Activated CD8-positive, alpha-beta memory T cell treated with anti-CD3 and anti-CD28 coated beads, Interleukin-2, amount 50 U/mL, for 24 hours (primary cell): ENCODE data around the gene CREM.

Source experiments
- DNase-seq: peaks from one replicate; pipeline ENCODE4 v3.0.0-alpha.2; 2020; ENCODE audit errors: extremely low read depth

CREM gene

DNA sequence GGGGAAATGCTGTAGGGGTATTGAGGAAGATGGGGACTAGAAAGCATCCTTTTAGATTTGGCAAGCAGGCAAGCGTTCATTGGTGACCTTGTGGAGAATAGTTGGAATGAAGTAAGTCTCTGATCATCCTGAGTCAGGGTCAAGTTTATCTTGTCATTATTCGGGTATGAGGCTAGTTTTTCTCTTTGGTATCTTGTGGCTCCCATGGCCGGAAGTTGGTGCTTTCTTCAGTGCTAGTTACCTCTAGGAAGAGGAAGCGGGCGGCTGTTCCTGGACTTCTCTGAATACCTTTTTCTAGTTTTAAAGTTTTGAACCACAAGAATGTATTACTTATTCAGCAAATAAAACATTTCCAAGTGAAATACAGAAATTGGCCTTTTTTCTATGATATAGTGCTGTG lies 9.2 kb downstream of the CREM start:
- no peak for DNase-seq

DNA sequence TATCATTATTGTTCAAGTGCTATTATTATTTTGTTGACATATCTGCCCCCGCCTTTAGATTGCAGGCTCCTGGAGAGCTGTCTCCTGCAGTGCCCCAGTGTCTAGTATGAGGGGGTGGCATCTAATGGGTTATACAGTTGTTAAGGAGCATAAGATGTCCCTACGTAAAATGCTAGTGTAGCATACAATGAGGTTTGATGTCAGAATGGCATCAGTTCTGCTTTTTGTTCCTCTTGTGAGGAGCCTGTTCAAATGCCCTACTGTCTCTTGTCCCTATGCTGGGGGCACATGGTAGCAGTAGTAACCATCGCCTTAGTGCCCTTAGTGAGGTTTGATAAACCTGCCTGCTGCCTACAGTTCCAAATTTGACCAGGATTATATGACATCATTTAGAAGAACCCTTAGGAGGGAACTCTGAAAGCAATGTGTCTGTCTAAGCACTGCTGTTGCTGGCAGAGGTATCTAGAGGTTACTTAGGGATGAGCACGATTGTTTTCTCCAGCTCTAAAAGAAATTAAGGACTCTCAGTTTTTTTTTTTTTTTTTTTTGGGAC lies 9.7 kb downstream of the CREM start:
- no peak for DNase-seq

DNA sequence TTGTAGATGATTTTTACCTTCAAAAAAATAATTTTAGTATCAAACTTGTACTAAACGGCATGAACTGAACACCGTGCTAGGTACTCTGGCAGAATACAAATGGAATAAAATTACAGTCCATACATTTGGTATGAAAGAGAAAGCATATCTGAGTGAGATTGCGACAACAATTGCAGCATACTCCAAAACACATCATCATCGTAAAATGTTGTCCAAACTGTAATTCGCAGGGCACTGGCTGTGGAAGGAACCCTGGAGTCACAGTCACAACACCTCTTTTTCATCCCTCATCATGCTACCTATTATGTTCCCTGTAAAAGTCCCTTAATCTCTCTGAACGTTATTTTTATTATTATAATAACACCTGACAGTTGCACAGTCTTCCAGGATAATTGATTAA lies 13.5 kb downstream of the CREM start:
- no peak for DNase-seq

DNA sequence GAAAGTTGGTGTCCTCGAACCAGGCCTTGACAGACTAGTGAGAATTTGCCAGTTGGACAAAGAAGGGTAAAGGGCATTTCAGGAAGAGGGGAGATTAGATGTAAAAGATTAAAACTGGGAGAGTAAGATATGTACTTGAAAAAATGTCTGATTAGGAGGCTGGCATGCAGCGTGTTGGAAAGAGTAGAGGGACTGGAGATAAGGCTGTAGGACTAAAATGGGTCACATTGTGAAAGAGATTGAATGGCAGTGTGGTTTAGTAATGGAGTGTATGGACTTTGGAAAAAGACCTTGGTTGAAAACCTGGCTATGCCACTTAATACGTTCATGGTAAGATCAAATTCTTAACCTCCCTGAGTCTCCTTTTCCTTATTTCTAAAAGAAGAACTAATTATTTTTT lies 14.1 kb downstream of the CREM start:
- DNase-seq: no peak

DNA sequence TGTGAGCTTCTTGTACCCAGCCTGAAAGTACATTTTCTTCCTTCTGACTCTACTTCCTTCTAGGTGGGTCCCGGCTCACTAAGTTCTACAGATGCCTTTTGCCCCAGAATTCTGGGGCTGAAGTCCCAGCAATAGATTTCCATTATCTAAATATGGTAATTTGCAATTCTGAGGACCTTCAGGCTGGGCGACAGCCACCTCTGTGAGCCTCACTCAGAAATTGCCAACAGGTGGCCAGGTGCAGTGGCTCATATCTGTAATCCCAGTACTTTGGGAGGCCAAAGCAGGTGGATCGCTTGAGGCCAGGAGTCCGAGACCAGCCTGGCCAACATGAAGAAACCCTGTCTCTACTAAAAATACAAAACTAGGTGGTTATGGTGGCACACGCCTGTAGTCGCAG lies 23.7 kb downstream of the CREM start:
- DNase-seq: no peak

DNA sequence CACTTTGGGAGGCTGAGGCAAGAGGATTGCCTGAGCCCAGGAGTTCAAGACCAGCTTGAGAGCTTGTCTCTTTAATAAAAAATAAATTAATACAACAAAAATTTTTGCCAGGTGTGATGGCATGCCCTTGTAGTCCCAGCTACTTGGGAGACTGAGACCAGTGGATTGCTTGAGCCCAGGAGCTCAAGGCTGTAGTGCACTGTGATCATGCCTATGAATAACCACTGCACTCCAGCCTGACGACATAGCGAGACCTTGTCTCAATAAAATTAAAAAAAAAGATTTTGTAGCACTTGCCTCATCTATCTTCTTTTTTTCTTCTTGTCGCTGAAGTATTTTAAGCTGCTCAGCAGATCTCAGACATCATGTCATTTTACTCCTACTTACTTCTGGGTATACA lies 26.3 kb downstream of the CREM start:
- DNase-seq: no peak

DNA sequence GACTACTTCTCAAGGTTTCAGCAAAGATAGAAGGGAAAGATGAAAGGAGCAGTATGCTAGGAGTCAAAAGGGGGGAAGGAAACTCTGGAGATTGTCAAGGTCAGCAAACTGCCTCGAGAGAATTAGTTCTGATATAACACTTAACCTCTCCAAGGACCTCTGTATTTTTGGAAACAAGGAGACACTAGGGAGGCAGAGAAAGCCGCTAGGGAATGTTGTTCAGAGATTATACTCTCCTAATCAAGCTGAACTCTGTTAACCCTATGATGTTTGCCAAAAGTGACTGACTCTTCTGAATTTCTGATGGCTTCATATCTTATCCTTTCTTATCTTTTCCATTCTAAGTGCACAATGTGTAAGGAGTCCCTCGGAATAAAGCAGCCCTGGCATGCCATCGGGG lies 27.1 kb downstream of the CREM start:
- DNase-seq: no peak

DNA sequence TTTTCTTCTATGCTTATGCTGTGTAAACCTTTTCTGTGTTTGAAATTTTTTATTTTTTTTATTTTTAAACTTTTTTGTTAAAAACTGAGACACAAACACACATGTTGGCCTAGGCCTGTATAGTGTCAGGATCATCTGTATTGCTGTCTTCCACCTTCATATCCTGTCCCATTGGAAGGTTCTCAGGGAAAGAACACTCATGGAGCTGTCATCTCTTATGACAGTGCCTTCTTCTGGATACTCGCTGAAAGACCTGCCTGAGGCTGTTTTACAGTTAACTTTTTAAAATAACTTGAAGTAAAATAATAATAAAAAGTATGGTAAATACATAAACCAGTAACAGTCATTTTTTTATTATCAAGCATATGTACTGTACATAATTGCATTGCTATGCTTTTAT lies 34.1 kb downstream of the CREM start:
- no peak for DNase-seq

DNA sequence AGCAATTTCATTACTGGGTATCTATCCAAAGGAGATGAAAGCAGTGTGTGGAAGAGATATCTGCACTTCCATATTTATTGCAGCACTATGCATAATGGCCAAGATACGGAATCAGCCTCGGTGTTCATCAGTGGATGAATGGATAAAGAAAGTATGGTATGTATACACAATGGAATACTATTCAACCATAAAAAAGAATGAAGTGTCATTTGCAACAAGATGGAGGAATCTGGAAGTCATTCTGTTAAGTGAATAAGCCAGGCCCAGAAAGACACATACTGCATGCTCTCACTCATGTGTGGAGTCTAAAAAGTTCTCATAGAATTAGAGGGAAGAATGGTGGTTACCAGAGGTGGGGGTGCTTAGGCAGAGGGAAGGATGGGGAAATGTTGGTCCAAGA lies 35.3 kb downstream of the CREM start:
- no peak for DNase-seq

DNA sequence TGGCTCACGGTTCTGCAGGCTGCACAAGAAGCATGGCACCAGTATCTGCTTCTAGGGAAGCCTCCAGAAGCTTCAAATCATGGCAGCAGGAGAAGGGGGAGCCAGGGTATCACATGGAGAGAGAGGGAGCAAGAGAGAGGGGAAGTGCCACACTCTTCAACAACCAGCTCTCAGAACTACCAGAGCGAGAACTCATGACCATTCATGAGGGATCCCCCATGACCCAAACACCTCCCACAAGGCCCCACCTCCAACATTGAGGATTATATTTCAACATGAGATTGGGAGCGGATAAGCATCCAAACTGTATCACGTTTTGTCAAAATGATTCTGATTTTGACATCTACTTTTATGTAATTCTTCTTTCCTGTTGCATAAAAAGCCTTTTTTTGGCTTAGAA lies 38.5 kb downstream of the CREM start:
- no peak for DNase-seq

DNA sequence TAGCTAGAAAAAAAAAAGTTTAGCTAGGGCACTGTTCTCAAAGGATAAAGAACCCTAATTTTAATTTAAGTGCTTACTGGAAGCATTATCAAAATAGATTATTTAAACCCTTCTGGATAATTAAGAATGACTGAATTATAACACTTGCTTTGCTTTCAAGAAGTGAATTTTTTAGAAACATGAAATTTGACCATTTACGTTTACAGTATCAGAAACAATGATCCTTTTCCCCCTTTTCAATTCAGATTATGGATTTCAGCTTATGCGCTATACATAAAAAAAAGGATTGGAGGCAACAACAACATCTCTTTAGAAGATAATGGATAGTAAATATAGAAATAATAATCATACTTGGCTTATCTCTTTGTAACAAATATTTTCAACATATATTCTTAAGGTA lies 39.2 kb downstream of the CREM start:
- DNase-seq: no peak

DNA sequence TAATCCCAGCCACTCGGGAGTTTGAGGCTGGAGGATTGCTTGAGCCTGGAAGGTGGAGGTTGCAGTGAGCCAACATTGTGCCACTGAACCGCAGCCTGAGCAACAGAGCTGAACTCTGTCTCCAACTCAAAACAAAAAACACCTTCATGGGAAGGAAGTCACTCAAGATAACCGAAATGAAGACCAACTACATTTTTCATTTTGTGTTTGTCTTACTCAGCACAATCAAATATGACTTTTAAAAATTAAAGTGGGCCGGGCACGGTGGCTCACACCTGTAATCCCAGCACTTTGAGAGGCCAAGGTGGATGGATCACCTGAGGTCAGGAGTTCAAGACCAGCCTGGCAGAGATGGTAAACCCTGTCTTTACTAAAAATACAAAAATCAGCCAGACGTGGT lies 40.0 kb downstream of the CREM start:
- DNase-seq: no peak

DNA sequence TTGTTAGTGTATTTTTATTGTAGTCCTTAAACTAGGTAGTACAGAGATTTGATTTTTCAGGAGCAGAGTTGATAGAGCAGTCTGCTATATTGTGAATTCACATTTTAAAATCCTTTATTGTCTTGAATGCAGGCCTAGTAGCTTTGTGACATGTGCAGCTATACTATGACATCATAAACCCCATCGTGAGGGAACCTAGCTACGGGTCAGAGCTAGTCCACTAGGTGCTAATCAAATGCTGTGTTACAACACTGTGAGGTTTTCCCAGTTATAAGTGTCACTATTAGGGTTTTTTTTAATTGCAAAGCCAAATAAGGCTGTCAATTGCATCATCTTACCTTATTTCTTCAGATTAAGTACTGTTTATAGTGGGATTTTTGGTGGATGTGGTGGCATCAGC lies 40.7 kb downstream of the CREM start:
- no peak for DNase-seq

DNA sequence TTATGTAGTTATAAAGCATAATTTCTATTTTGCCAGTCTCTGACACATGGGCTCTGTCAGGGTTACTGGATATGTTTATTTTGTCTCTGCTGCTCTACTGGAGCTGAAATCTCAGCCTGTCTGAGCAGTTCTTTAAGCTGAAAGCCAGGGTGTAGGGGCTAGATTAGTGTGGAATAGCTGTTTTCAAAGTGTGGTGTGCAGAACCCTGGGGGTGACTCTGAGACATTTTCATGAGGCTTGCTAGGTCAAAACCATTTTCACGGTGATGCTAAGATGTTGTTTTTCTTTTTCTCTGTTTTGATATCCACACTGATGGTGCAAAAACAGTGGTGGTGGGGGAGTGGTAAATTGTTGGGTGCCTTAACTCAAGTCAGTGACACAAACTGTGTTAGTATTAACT lies 45.5 kb downstream of the CREM start:
- no peak for DNase-seq

DNA sequence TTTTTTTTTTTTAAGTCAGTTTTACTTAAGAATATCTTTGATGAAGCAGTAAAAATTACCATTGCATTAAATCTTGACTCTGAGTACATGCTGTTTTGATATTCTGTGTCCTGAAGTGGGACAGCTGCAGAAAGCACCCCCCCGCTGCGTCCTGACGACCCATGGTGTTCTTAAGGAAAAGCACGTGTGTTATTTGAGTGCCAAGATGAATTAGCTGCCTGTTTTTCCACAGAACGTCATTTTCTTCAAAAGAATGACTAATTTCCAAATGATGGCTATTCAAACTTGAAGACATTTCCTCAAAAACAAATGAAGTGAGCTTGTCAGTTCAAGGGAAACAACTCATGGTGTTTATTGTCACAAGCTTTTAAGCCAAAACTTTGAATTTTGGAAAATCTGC lies 45.9 kb downstream of the CREM start:
- no peak for DNase-seq

DNA sequence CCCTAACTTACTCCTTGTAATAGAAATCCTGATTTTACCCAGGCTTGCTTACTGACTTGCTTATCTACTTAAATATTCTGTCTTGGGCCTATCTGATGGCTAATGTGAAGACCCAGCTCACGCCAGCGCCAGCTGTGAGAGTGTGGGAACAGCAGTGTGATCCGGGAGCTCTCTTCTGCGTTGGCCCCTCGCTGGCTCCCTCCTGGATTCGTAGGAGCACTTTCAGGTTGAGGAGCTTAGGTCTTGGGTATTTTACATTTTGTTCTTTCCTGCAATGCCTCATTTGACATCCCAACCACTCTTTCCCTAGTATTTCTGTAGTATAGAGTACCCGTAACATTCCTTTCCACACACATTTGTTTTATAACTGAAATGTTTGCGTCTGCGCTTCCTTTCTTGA lies 51.7 kb downstream of the CREM start:
- no peak for DNase-seq

DNA sequence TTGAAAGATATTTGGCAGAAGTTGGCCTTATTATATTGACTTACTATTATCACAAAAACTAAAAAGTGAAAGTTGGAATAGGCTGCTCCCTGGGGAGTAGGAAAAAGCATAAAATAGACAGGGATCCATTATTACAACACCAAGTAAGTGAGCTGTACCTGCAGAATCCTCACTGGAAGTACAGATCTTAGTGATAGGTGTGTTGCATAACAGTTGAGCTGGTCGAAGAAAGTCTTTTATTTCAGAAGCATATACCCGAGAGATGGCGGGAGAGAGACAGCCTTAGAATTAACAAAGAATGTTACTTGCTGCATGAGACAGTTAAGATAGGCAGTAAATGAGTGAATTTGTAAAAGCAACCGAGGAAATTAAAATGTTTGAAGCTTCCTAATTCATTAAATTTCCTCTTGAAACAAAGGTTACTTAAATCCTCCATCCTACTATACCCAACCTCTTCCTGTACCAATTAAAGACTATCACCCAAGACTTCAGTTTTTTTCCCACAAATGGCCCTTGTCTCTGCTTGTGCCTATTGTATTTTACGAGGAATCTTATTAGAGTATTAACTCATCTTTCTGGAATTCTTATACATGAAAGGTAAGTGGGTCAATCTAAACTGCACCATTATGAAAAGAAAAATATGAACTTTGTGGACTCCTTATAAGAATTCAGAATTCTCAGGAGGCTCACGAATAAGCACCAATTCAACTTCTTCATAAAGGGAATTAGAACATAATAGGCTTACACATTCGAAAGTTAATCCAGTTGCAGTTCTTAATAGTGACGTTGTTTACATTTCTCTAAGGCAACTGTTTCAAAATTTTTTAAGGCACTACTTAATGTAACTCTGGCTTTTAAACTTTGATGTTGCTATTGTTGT lies 56.2 kb downstream of the CREM start:
- no peak for DNase-seq

DNA sequence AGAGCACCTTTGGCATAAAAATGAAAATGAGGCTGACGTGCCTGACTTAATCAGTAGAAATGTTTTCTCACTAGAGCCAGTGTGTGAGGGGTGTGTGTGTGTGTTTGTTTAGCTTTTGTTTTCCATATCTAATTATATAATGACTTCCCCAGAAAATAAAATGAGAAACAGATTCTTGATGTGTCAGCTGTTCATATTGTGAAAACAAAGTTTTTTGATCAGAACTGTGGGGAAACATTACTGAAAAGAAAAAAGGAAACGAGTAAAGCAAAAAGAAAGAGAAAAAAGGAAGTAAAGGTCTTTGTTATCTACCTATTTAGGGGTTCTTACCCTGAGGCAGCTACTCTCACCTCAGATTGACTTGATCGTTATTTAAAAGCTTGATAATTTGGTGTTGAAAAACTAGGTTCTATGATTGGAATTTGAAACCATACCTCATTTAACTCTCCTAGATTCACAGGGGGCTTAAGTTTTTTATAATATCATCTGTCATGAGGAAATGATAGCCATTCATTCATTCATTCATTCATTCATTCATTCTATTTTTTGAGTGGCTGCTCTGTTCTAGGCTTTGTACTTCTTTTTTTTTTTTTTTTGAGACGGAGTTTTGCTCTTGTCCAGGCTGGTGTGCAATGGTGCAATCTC lies 58.0 kb downstream of the CREM start:
- no peak for DNase-seq

DNA sequence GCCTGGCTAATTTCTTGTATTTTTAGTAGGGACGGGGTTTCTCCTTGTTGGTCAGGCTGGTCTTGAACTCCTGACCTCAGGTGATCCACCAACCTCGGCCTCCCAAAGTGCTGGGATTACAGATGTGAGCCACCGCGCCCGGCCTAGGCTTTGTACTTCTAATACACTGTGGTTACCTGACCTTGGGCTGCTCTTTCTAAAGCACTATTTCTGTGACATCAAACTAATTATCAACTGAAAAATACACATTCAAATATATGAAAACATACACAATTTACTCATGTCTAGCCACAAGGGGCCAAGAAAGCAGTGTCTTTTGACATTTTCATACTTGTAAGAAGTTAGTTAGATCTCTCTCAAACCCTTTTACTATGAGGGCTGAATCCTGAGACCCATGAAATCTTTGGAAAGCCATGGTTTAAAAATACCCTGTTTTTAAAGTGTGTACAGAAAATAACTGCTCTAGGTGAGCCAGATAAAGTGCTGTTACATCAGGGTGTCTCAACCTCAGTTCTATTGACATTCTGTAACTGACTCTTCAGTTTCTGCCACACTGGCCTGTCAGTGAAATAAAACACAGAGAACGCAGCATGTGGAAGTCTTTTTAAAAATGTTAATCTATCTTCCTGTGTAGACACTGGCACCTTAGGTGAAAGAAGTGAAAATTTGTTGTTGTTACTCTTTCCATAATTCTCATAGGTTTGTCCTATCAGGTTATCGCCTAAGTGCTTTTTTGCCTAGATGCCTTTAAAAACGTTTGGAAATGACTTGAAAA lies 58.8 kb downstream of the CREM start:
- no peak for DNase-seq

DNA sequence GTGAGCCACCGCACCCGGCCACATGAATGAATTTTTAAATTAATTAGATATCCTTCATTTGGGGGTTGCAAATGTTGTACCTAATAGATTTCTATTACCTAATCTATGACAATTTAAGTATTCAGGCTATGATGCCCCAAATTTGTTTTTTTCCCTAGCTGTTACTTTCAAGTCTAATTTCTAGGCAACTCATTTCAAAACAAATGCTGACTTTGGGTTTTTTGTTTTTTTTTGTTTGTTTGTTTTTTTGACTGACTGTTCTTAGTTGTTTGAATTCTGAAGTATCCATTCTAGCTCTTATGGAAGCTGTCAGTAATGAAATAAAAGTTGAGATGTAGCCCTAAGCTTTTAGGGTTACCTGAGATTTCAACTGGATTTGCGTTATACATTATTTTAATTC lies 62.3 kb downstream of the CREM start:
- no peak for DNase-seq

DNA sequence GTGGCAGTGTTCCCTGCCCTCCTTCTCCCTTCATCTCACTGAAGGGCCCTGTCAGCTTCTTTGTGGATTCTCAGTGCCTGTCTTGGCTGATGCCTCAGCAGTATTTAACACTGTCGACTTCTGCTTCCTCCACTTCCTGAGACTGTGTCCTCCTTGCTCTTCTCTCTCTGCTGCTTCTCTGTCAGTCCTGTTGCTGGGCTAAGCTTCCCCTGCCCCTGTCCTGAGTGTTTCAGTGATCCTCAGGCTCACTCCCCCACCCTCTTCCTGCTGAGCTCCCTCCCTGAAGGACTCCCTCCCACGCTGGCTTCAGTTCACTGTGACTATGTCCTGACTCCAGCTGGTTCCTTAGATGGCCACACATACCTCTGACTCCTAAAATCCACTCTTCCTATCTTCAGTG lies 64.9 kb downstream of the CREM start:
- DNase-seq: no peak

DNA sequence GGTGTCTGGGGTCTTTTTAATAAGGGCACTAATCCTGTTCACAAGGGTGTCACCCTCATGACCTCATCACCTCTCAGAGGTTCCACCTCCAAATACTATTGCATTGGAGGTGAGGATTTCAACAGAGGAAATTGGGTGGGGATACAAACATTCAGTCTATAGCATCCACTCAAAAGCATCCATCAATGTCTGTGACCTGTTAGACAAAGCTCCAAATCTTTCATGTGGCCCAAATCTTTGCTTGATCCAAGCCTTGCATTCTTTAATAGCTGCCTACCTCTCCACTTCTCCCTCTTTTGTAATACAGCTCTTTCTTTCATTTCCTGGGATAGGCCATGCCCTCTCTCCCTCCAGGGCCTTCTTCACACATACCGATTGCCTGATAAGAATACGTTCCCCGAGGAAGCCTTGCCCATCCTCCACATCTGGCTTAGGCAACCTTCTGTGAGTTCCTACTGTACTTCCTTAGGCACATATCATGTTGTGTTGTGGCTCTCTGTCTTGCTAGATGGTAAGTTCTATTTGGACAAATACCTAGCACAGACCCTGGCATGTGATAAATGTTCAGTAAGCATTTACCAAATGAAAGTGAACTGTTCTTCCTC lies 66.1 kb downstream of the CREM start:
- DNase-seq: no peak
